ENCODE results near the gene LMOD1.
"Not testable (repeated sequence)": the region's sequence is repeated elsewhere in the genome, so short reads cannot be mapped to it uniquely, and the experiment has no call there.

LMOD1 gene

GRCh38 chr1:201861448-201861847 is 84.9 kb downstream of the LMOD1 start:
- DNase-seq (ENCODE audit: low read depth), result no peak

- DNase-seq (ENCODE audit: low read depth), result no peak
Observed at GRCh38 chr1:201859424-201859823, 86.9 kb downstream of the LMOD1 start.

DNA sequence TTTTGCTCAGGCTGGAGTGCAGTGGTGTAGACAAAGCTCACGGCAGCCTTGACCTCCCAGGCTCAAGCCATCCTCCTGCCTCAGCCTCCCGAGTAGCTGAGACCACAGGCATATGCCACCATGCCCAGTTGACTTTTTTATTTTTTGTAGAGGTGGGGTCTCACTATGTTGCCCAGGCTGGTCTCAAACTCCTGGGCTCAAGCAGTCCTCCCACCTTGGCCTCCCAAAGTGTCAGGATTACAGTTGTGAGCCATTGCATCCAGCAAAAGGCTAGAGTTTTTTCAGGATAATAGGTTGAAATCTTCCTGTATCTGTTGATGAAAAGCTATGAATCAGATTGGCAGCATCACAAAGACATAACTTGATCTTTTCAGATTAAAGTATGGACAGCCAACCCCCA is 89.6 kb downstream of the LMOD1 start:
- DNase-seq (ENCODE audit: low read depth), result not testable (repeated sequence)

GRCh38 chr1:201851949-201852348 is 94.4 kb downstream of the LMOD1 start:
- DNase-seq (ENCODE audit: low read depth), result no peak

- peak; percentile 97 for DNase-seq (ENCODE audit: low read depth)
Observed at GRCh38 chr1:201850053-201850397, 96.3 kb downstream of the LMOD1 start.

GRCh38 chr1:201849372-201850052 is 96.8 kb downstream of the LMOD1 start:
- DNase-seq (ENCODE audit: low read depth), result no peak

- no peak for DNase-seq (ENCODE audit: low read depth)
Observed at GRCh38 chr1:201848230-201848629, 98.1 kb downstream of the LMOD1 start.

DNA sequence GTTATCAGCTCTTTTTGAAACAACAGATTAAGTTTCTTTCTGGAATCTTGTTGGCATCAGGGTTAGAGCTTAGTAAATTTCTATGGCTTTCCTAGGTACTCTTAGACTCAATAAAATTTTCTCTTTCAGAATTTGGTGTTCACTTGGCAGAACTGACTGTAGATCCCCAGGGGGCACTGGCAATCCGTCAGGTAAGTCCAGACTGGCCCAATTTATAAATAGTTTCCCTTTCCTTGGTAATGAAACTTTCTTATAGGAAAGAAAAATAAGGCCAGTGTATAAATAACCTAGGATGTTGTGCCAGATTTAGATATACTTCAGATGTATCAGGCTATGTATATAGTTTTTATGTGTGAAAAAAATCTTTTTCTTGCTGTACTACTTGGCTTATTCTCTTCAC is 99.2 kb downstream of the LMOD1 start:
- DNase-seq (ENCODE audit: low read depth), result no peak
